Left lung (tissue), 10 donors: ENCODE results near the gene CEACAM5. TPM values are rescaled to one million over a fixed set of nuclear protein-coding genes. Genes with fewer than 3 reads are reported as not detected.

ENCODE experiments used
- ATAC-seq: fragments of 200-7000 bp; cut with Tn5 transposase; one replicate; pipeline ENCODE4 v1.9.1; 2020; ENCODE audit warnings: moderate library complexity
- DNase-seq, 4 donors: peaks; one replicate each; pipeline ENCODE4 v3.0.0-alpha.2; 2013 to 2020
- H3K27ac ChIP-seq, 2 donors: fragments of 200-600 bp; sonication (generic) in 1 of 2; one replicate each; pipeline versions ENCODE4 v1.5.0 to v1.8.0; 2020 to 2021
- H3K27me3 ChIP-seq, 2 donors: fragments of 200-600 bp; sonication (generic) in 1 of 2; one replicate each; pipeline versions ENCODE4 v1.5.0 to v1.8.0; 2020 to 2021
- H3K36me3 ChIP-seq, 2 donors: fragments of 200-600 bp; sonication (generic) in 1 of 2; one replicate each; pipeline versions ENCODE4 v1.5.0 to v1.8.0; 2020 to 2021
- H3K4me1 ChIP-seq, 2 donors: fragments of 200-600 bp; one replicate each; pipeline ENCODE4 v1.8.0; 2021
- H3K4me3 ChIP-seq, 2 donors: fragments of 200-600 bp; sonication (generic) in 1 of 2; one replicate each; pipeline versions ENCODE4 v1.5.0 to v1.8.0; 2020 to 2021; ENCODE audit warnings: mild to moderate bottlenecking in 1 of 2
- H3K9me3 ChIP-seq, 2 donors: fragments of 200-600 bp; sonication (generic) in 1 of 2; one replicate each; pipeline versions ENCODE4 v1.5.0 to v1.8.0; 2020 to 2021
- CTCF ChIP-seq, 2 donors: fragments of 200-600 bp; sonication (generic) in 1 of 2; IDR thresholded peaks; one replicate each; pipeline versions ENCODE4 v1.5.0 to v1.8.0; 2021; ENCODE audit warnings: antibody characterized with exemption in 2 of 2
- intact Hi-C, 2 donors: fragments of 100-400 bp; cut with DNase I; formaldehyde crosslinking; loops; one replicate each; pipeline versions ENCODE4 v1.11.2 to v1.14.2; 2022
- polyA plus RNA-seq, 6 donors: library from polyadenylated mRNA; unstranded; fragments of 120-200 nt; gene quantifications; one replicate each; pipeline ENCODE4 v1.2.1, GENCODE V29; 2013; ENCODE audit not compliant: insufficient read length in 6 of 6
- total RNA-seq, 2 donors: library from RNA; stranded (reverse); fragmentation: NEBNext Ultra II Directional; extraction: Animal tissue kit (Norgen Biotek cat#: 25700); gene quantifications; one replicate each; pipeline ENCODE4 v1.2.1, GENCODE V29; 2021
- donor health status: DM: no; HTN: yes; CAD: no.
- donor health status: DM: no; HTN: no; CAD: no.

Gene CEACAM5
- total and polyA plus RNA-seq, 8 donors = 0.10 to 31.1 (median 0.18) TPM

GRCh38 chr19:41690801-41691065, 17.7 kb upstream of the CEACAM5 start:
- Histone ChIP-seq H3K27me3 (peaks cover 0 to 49% of the 10 kb centered on the region in 2 donors), H3K4me1 (no peaks in the 10 kb centered on the region), H3K4me3 (no peak overlapping the region), H3K27ac (no peak overlapping the region), H3K36me3 (no peaks in the 10 kb centered on the region), H3K9me3 (peaks cover 0 to 10% of the 10 kb centered on the region in 2 donors)
- TF ChIP-seq CTCF (IDR thresholded peaks at IDR 0.05) = no peak
- no peak for ATAC-seq
- intact Hi-C loops = no loop called here
- DNase-seq = no peak

- intact Hi-C loops = no loop called here
- DNase-seq (peak in 1 of 4 donors; percentile 5), ATAC-seq (peak; percentile 82)
- Histone ChIP-seq H3K27ac (no peak overlapping the region), H3K36me3 (no peaks in the 10 kb centered on the region), H3K4me1 (no peaks in the 10 kb centered on the region), H3K4me3 (no peak overlapping the region), H3K9me3 (peaks cover 0 to 10% of the 10 kb centered on the region in 2 donors), H3K27me3 (peaks cover 0 to 51% of the 10 kb centered on the region in 2 donors)
- peak; percentile 51 to 54 for TF ChIP-seq CTCF (IDR thresholded peaks at IDR 0.05)
These were observed 17.0 kb upstream of the CEACAM5 start for GRCh38 chr19:41691268-41691970.

GRCh38 chr19:41694196-41694595, 14.2 kb upstream of the CEACAM5 start:
- ATAC-seq = no peak
- TF ChIP-seq CTCF (IDR thresholded peaks at IDR 0.05) = no peak
- H3K27ac ChIP-seq = no peak overlapping the region
- H3K36me3 ChIP-seq = no peaks in the 10 kb centered on the region
- intact Hi-C loops = no loop called here
- peaks cover 0 to 10% of the 10 kb centered on the region in 2 donors for H3K9me3 ChIP-seq
- peaks cover 0 to 13% of the 10 kb centered on the region in 2 donors for H3K4me1 ChIP-seq
- H3K27me3 ChIP-seq = peaks cover 0 to 48% of the 10 kb centered on the region in 2 donors
- no peak for DNase-seq
- no peak overlapping the region for H3K4me3 ChIP-seq

GRCh38 chr19:41694831-41695635, 13.4 kb upstream of the CEACAM5 start:
- Histone ChIP-seq H3K9me3 (peaks cover 0 to 10% of the 10 kb centered on the region in 2 donors), H3K36me3 (no peaks in the 10 kb centered on the region), H3K4me3 (no peak overlapping the region), H3K27ac (no peak overlapping the region), H3K27me3 (peaks cover 0 to 51% of the 10 kb centered on the region in 2 donors), H3K4me1 (peaks cover 0 to 16% of the 10 kb centered on the region in 2 donors)
- intact Hi-C loops = no loop called here
- DNase-seq (no peak), ATAC-seq (no peak)
- TF ChIP-seq CTCF (IDR thresholded peaks at IDR 0.05) = no peak

- ATAC-seq = no peak
- intact Hi-C loops = no loop called here
These were observed 12.7 kb upstream of the CEACAM5 start for GRCh38 chr19:41695745-41696144.

More at GRCh38 chr19:41695745-41696144, 12.7 kb upstream of the CEACAM5 start:
- Histone ChIP-seq H3K27me3 (peaks cover 0 to 50% of the 10 kb centered on the region in 2 donors), H3K27ac (no peak overlapping the region), H3K4me1 (peaks cover 0 to 16% of the 10 kb centered on the region in 2 donors), H3K9me3 (peaks cover 0 to 10% of the 10 kb centered on the region in 2 donors), H3K36me3 (no peaks in the 10 kb centered on the region), H3K4me3 (no peak overlapping the region)
- DNase-seq = no peak
- TF ChIP-seq CTCF (IDR thresholded peaks at IDR 0.05) = no peak
